T-helper 2 cell treated with Interferon-gamma antibody and Interleukin-4, amounts not matched to agents 5 μg/mL and 100 μg/mL, for 36 hours (primary cell): ENCODE results near the gene EIF3J.

Experiments
- DNase-seq: peaks from one replicate; pipeline ENCODE4 v3.0.0; 2021; ENCODE audit warnings: low spot score
- H3K27ac Mint-ChIP-seq: one replicate; pipeline ENCODE4 v1.8.0; 2021; ENCODE audit warnings: mild to moderate bottlenecking, mixed read lengths
- H3K27me3 Mint-ChIP-seq: one replicate; pipeline ENCODE4 v1.8.0; 2021; ENCODE audit warnings: low read depth, mixed read lengths
- H3K36me3 Mint-ChIP-seq: one replicate; pipeline ENCODE4 v1.8.0; 2021; ENCODE audit warnings: low read depth, mixed read lengths
- H3K4me1 Mint-ChIP-seq: one replicate; pipeline ENCODE4 v1.8.0; 2021; ENCODE audit warnings: low read depth, mixed read lengths
- H3K4me3 Mint-ChIP-seq: one replicate; pipeline ENCODE4 v1.8.0; 2022; ENCODE audit warnings: mild to moderate bottlenecking, moderate library complexity, mixed read lengths
- H3K9me3 Mint-ChIP-seq: one replicate; pipeline ENCODE4 v1.8.0; 2021; ENCODE audit warnings: mixed read lengths

Gene EIF3J

DNA sequence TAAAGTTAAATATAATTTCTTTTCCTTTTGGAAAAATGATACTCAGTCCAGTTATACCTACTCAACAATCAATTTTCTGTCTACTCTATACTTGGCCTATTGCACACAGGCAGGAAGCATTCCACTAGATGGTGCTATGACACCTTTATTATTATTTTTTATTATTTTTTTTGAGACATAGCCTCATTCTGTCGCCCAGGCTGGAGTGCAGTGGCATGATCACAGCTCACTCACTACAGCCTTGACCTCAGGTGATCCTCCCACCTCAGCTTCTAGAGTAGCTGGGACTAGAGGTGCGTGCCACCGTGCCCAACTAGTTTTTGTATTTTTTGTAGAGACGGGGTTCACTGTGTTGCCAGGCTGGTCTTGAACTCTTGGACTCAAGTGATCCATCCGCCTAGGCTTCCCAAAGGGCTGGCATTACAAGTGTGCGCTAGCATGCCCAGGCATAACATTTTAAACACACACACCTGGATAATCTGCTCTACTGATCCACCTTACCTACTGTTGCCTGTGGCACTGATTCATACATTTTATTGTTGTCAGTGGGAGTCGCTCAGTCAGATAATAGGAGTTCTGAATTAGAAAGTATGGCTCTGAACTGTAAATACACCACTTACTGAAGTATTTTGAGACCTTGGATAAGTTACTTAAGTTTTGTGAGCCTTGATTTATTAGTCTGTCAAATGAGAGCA is 56.2 kb downstream of the EIF3J start:
- Mint-ChIP-seq H3K27ac (peak overlapping the region; percentile 41), H3K4me1 (peaks cover 20% of the 10 kb centered on the region), H3K9me3 (no peaks in the 10 kb centered on the region), H3K27me3 (no peaks in the 10 kb centered on the region), H3K36me3 (peaks cover 50% of the 10 kb centered on the region), H3K4me3 (no peak overlapping the region)
- DNase-seq, result no peak

- H3K9me3 Mint-ChIP-seq, result no peaks in the 10 kb centered on the region
- no peaks in the 10 kb centered on the region for H3K27me3 Mint-ChIP-seq
- H3K27ac Mint-ChIP-seq, result peak overlapping the region; percentile 31
- DNase-seq, result no peak
- peaks cover 29% of the 10 kb centered on the region for H3K4me1 Mint-ChIP-seq
- H3K36me3 Mint-ChIP-seq, result peaks cover 50% of the 10 kb centered on the region
- H3K4me3 Mint-ChIP-seq, result no peak overlapping the region
Observed at GRCh38 chr15:44595246-44595645, 58.3 kb downstream of the EIF3J start.

GRCh38 chr15:44595656-44596510 is 58.9 kb downstream of the EIF3J start:
- peaks cover 29% of the 10 kb centered on the region for H3K4me1 Mint-ChIP-seq
- peak overlapping the region; percentile 31 for H3K27ac Mint-ChIP-seq
- peaks cover 45% of the 10 kb centered on the region for H3K36me3 Mint-ChIP-seq
- no peaks in the 10 kb centered on the region for H3K27me3 Mint-ChIP-seq
- H3K9me3 Mint-ChIP-seq, result no peaks in the 10 kb centered on the region
- no peak overlapping the region for H3K4me3 Mint-ChIP-seq
- no peak for DNase-seq

- no peaks in the 10 kb centered on the region for H3K27me3 Mint-ChIP-seq
- H3K4me1 Mint-ChIP-seq, result peaks cover 29% of the 10 kb centered on the region
- peaks cover 43% of the 10 kb centered on the region for H3K36me3 Mint-ChIP-seq
- peak overlapping the region; percentile 20 for H3K27ac Mint-ChIP-seq
- no peak for DNase-seq
- no peaks in the 10 kb centered on the region for H3K9me3 Mint-ChIP-seq
- no peak overlapping the region for H3K4me3 Mint-ChIP-seq
Observed at GRCh38 chr15:44596511-44597010, 59.6 kb downstream of the EIF3J start.

DNA sequence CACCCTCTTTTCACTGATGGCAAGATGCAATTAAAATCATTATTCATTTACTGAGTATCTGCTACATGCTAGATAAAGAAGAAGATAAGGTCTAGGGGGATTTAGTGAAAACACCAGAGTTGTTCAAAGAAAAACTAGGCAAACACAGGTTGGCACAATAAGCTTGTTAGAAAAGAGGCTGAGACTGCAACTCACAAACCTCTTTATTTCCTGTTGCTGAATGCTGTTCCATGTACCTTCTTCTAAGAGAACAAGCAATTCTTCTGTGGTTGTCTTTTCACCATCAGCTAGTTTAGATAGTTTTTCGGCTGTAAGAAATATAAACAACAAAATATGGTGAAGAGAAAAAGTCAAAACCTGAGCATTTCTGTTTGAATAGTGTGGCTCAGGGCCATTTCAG is 61.1 kb downstream of the EIF3J start:
- Mint-ChIP-seq H3K27ac (peak overlapping the region; percentile 66), H3K27me3 (no peaks in the 10 kb centered on the region), H3K4me1 (peaks cover 29% of the 10 kb centered on the region), H3K4me3 (no peak overlapping the region), H3K9me3 (no peaks in the 10 kb centered on the region), H3K36me3 (peaks cover 52% of the 10 kb centered on the region)
- no peak for DNase-seq

GRCh38 chr15:44598892-44599291 is 61.9 kb downstream of the EIF3J start:
- Mint-ChIP-seq H3K36me3 (peaks cover 53% of the 10 kb centered on the region), H3K27ac (no peak overlapping the region)

GRCh38 chr15:44603126-44603525 is 66.2 kb downstream of the EIF3J start:
- H3K4me1 Mint-ChIP-seq, result peaks cover 9% of the 10 kb centered on the region
- peaks cover 48% of the 10 kb centered on the region for H3K36me3 Mint-ChIP-seq
- H3K27me3 Mint-ChIP-seq, result no peaks in the 10 kb centered on the region
- H3K27ac Mint-ChIP-seq, result no peak overlapping the region
- no peak for DNase-seq
- H3K4me3 Mint-ChIP-seq, result no peak overlapping the region
- no peaks in the 10 kb centered on the region for H3K9me3 Mint-ChIP-seq

More at GRCh38 chr15:44598892-44599291, 61.9 kb downstream of the EIF3J start:
- Mint-ChIP-seq H3K9me3 (no peaks in the 10 kb centered on the region), H3K4me3 (no peak overlapping the region), H3K27me3 (no peaks in the 10 kb centered on the region), H3K4me1 (peaks cover 29% of the 10 kb centered on the region)
- DNase-seq, result no peak

DNA sequence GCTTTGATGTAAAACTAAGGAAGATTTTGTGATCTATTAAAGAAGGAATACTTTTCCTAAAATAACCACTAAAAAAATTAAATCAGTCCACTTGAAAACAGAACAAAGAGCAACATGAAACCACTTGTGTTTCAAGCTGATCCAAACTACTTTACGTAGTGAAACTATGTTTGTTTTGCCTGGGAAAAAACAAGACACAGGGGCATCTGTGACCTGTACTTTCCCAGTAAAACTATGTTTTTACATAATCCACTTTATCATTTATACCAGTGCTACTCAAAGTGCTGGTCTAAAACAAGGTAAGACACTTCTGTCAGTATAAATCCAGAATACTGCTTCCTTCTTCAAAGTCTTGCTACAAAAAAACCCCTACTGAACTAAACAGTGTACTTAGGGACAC is 69.8 kb downstream of the EIF3J start:
- Mint-ChIP-seq H3K4me3 (no peak overlapping the region), H3K36me3 (peaks cover 57% of the 10 kb centered on the region), H3K27me3 (no peaks in the 10 kb centered on the region), H3K9me3 (no peaks in the 10 kb centered on the region), H3K4me1 (no peaks in the 10 kb centered on the region), H3K27ac (no peak overlapping the region)
- DNase-seq, result no peak
